Measurements from ENCODE around the gene BRF1.
A peak's percentile ranks its signal among the peaks of the same experiment; 100 is the strongest.
"Not testable (repeated sequence)": the region's sequence is repeated elsewhere in the genome, so short reads cannot be mapped to it uniquely, and the experiment has no call there.

Gene BRF1

DNA sequence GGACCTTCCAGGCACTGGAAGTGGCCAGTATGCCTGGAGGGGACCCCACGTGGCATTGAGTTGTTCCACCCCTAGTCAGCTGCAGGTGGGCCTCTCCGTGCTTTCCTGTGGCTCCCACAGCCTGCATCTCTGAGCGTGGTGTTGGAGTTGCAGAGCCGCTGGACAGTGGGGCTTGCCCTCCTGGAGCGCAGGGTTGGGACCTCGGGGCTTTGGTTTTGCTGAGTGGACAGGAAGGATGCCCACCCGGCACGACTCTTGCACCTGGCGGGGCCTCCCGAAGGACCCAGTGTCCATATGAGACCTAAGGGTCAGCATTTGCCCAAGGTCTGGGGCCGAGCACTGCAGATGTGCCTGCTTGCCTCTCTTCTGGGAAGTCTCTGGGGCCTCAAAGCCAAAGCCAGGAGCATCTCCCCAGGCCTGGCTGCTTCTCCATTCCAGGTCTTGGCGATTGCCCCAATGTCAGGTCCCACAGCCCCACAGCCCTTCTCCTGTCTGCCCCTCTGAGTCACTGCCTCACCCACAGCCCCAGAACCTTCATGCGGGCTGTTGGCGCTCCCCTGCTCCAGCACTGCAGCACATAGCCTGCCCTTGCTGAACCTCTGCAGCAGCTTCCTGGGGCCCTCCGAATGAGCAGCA, 15.3 kb upstream of the BRF1 start:
- DNase-seq (ENCODE audit: low spot score) = no peak

- peak; percentile 46 for DNase-seq (ENCODE audit: low spot score)
Observed at GRCh38 chr14:105315211-105315721, 14.5 kb upstream of the BRF1 start.

DNA sequence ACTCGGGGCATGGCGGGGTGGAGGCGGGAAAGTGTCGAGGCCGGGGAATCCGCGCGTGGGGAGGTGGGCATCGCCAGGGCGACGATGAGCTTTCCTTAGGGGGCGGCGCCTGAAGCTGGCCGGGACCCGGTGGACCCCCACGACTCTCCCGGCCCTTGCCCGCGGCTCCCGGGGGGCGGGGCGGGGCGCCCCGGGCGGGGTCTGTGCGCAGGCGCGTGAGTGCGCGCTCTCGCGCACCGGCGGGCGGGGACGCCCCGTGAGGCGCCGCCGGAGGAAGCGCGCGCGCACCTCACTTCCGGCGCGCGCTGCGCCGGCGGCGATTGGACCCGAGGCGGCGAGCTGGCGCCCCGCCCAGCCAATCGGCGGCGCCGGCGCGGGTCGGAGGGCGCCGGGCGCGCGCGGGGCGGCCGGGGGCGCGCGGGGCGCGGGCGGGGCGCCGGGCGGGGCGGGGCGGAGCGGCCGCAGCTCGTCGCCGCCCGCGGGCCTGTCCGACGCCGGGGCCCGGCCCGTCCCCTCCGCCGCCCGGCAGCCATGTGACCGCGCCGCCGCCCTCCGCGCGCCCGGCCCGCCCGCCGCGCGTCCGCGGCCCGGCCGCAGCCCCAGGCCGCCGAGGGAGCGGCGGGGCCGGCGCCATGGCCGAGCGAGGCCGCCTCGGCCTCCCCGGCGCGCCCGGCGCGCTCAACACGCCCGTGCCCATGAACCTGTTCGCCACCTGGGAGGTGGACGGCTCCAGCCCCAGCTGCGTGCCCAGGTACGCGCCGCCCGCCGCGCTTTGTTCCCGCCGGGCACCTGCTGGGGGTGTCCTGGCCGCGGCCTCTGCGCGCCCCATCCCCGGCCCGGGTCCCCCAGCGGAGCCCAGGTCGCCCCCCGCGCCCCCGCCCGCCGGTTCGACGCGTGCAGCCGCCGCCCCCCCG, 13.7 kb upstream of the BRF1 start, which contains the start of gene PACS2:
Gene PACS2 (plus strand): TSS at position 462 of the 914 bp plus-strand sequence. CDS start 171 bp downstream, at position 633.
- DNase-seq (ENCODE audit: low spot score) = peak; percentile 74

DNA sequence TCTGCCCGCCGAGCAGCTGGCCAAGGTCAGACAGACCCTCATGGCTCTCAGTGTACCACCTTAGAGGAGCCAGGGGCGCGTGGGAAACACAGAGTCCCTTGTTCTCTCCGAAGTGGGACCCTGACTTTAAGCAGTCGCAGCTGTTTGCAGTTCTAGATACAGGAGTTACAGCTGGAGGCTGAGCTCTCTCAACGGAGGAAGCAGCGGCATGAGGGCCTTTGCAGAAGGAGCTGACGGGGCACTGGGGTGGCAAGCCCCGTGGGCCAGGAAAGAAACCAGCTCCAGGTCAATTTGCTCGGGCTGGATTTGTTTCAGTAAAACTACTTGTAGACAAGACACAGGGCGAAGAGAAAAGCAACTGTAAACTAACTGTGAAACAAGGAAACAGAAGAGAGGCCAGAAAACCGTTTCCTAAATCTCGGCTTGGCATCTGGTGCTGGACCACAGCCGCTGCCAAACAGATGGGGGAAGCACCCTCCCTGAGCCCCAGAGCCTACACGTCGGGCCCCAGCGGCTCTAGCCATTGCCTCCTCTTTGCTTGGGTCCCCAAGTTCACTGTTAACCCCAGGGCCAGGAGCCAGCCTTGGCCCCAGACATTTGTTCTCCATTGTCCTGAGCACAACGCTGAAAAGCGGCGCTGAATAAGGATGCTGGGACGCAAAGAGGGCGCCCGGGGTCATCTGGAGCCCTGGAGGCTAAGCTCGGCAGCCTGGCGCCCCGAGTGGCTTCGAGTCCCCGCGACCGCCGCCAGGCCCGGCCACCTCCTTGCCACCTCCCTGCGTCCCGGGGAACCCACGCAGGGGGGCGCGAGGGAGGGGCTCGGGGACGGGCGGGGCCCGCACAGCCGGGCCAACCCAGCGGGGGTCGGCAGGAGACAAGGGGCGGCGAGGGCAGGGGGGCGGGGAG, 12.8 kb upstream of the BRF1 start:
- DNase-seq (ENCODE audit: low spot score) = peak; percentile 25

DNA sequence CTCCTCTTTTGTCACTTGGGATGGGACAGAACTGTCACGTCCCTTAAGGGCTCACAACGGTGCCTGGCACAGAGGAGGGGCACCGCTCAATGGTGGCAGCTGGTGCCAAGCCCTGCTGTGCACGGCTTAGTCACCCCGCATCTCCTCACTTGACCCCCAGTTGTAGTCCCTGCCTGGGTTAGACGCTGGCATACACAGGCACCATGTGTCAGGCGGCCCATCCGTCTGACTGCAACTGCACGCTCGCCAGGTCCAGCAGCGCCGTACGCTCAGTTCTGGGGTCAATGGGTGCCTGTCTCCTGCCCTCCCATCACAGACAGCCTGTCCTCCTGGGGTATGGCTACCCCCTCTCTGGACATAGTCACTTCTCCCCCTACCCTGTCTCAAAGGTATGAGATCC, 12.2 kb upstream of the BRF1 start:
- no peak for DNase-seq (ENCODE audit: low spot score)

GRCh38 chr14:105311838-105312237, 11.0 kb upstream of the BRF1 start:
- no peak for DNase-seq (ENCODE audit: low spot score)

- DNase-seq (ENCODE audit: low spot score) = no peak
Observed at GRCh38 chr14:105309371-105309770, 8.6 kb upstream of the BRF1 start.

GRCh38 chr14:105307052-105307727, 6.4 kb upstream of the BRF1 start:
- no peak for DNase-seq (ENCODE audit: low spot score)

DNA sequence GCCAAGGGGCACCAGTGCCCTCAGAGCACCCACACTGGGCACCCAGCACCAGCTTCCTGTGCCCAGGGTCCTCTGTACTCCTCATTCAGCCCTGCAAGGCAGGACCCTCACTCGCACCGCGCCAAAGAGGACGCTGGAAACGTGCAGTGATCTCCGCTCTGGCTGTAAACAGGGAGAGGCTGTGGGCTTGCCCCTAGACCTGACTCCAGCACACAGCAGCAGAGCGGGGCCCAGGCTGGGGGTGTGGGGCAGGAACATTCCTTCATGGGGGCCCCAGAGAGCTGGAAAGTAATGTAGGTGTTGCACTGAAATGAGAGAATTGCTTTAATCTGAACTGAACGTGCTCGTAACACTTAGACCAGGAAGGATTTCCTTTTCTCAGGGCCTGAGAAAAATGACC, 5.0 kb upstream of the BRF1 start:
- no peak for DNase-seq (ENCODE audit: low spot score)

DNA sequence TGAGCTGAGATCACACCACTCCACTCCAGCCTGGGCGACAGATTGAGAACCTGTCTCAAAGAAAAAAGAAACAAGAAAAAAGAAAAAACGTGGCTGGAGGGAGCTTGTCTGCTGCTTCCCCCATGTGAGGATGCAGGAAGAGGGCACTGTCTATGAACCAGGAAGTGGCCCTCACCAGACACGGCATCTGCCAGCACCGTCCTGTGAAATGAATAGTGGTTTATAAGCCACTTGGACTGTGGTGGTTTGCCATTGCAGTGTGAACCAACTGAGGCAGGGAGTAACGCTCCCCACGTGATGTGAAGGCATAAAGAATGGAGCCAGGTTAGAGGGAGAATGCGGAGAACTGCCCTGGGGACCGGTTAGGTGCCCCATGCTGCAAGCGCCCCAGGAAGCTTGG, 4.5 kb upstream of the BRF1 start:
- no peak for DNase-seq (ENCODE audit: low spot score)

- no peak for DNase-seq (ENCODE audit: low spot score)
Observed at GRCh38 chr14:105304565-105304964, 3.8 kb upstream of the BRF1 start.

DNA sequence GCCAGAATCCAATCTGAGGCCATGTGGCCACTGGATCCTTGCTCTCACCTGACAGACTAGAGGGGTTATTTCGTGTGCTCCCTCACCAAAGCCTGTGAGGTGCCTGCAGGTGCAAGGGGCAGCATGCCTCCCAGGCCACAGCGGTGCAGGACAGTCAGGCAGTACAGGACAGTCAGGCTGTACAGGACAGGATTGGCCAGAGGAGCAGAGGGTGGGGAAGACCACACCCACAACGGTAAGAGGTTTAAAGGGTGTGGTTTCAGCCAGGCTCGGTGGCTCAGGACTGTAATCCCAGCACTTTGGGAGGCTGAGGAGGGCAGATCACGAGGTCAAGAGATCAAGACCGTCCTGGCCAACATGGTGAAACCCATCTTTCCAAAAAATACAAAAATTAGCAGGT, 3.1 kb upstream of the BRF1 start:
- DNase-seq (ENCODE audit: low spot score) = no peak

DNA sequence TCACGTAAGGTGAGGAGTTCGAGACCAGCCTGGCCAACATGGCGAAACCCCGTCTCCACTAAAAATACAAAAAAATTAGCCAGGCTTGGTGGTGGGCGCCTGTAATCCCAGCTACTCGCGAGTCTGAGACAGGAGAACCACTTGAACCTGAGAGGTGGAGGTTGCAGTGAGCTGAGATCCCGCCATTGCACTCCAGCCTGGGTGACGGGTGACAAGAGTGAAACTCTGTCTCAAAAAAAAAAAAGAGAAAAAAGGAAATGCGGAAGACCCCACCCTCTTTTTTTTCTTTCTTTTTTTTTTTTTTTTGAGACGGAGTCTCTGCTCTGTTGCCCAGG, 1.1 kb upstream of the BRF1 start:
- not testable (repeated sequence) for DNase-seq (ENCODE audit: low spot score)

- DNase-seq (ENCODE audit: low spot score) = peak; percentile 98
Observed at GRCh38 chr14:105301103-105301914, 508 bp upstream of the BRF1 start.

DNA sequence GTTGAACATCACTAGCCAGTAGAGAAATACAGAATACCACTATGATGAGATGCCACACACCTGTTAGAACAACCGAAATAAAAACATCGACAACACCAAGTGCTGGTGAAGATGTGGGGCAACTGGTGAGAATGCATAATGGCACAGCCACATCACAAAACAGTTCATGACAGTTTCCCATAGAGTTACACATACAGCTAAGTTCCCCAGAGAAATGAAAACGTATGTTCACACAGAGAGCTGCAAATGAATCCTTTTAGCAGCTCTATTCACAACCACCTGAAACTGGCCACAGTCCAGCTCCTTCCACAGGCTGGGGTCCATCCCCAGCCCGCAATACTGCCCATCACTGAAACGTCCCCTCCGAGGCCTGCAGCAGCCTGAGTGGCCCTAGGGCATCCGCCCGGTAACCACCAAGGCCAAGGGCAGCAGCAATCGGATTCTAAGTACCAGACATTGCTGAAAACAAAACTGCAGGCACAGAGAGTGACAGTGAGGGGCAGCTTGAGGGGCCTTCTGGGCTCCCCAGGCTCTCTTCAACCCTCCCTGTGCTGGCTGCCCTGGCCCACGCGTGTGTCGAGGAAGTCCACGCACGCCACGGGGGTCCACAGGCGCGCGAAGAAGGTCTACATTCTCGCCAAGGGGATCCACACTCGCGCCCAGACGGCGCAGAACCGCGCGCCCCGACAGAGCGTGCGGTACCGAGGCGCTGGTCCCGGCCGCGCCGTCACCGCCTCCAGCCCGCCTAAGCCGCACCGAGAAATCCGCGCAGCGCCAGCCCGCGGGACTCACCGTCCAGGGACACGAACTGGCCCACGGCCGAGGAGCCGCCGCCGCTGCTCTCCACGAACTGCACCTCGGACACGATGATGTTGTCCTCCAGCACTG, 903 bp downstream of the BRF1 start:
- no peak for DNase-seq (ENCODE audit: low spot score)

DNA sequence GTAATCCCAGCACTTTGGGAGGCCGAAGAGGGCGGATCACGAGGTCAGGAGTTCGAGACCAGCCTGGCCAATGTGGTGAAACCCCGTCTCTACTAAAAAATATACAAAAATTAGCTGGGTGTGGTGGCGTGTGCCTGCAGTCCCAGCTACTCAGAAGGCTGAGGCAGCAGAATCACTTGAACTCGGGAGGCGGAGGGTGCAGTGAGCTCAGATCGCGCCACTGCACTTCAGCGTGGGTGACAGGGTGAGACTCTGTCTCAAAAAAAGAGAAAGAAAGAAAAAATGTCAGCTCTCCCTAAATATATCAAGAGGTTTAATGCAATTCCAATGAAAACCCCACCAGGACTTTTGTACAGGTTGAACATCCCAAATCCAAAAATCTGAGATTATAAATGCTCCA, 3.5 kb downstream of the BRF1 start:
- not testable (repeated sequence) for DNase-seq (ENCODE audit: low spot score)

DNA sequence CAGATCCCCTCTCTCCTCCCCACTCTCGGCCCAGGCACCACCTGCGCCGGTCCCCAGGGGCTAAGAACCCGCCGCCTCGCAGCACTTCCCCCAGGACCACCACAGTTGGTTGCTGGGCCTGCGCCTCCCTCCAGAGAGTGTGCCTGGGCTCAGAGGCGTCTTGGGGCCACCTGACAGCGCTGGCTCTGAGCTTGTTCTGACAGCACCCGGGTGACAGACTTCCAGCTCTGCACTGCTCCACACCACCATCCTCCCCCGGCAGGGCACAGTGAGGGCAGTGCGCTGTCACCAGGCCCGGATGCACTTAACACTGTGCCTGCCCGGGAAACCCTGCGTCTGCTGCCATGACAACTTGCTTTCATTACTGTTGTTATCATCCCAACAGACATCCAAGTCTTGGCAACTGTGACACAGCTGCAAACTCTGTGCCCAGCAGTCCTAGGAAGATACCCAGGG, 6.6 kb downstream of the BRF1 start:
- DNase-seq (ENCODE audit: low spot score) = peak; percentile 68

GRCh38 chr14:105292826-105293711, 7.7 kb downstream of the BRF1 start:
- DNase-seq (ENCODE audit: low spot score) = no peak
